Measurements from ENCODE around the gene CBARP.
"Not testable (repeated sequence)": the region's sequence is repeated elsewhere in the genome, so short reads cannot be mapped to it uniquely, and the experiment has no call there.

CBARP gene

DNA sequence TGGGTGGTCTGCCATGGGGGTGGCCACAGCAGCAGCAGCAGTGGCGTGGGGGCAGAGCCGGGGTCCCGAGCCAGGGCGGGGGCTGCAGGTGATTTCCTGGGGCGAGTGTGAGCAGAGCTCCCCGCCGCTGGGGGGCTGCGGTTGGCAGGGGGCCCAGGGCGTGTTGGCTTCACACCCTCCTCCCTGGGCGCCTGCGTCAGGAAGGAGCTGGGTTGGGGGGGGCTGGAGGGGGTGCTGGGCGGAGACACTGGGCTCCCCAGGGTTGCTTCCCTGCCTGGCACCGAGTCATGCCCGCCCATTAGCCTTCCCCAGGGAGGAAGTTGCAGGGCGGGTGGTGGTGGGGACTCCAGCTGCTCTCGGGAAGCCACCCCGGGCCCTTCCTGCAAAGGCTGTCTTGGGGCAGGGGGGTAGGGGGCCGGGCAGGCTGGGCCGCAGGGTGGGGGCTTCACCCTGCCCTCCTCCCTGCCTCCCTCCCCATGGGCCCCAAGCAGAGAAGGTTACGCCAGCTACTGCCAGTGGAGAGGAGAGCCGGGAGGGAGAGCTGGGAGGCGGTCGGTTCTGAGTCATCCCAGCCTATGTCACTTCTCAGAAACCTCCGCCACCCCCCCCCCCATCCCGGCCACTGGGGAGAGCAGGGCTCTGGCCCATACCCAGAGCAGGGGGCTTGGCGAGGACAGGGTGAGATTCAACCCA, 15.2 kb upstream of the CBARP start:
- peak in 1 of 2 donors; percentile 60 for DNase-seq (ENCODE audit: extremely low read depth in 1 of 2, low read depth in 1 of 2)

DNA sequence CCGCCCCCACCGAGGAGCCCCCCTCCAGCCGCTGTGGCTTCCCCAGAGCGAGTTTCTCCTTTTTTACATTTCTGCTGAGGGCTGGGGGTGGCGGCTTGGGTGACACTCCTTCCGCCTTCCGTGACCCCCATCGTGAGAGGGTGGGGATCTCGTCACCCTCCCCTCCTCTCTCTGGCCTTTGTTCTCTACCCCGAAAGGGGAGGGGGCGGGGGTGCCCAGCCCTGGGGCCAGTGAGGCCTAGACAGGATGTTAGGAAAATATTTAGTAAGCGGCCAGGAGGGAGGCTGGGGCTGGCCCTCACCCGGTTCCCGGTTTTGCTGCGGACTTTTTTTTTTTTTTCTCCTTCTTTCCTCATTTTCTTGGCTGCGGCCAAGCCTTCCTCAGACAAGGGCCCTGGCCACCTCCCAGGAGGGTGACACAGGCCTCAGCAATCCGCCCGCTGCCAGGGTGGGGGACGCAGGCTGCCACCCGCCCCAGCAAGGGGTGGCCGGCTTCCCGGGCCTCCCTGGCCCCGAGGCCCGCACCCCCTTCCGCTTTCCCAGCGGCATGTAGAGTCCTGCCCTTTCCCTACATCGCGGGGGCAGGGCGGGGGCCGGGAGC, 14.5 kb upstream of the CBARP start:
- DNase-seq (ENCODE audit: extremely low read depth in 1 of 2, low read depth in 1 of 2): peak in 1 of 2 donors; percentile 52

DNA sequence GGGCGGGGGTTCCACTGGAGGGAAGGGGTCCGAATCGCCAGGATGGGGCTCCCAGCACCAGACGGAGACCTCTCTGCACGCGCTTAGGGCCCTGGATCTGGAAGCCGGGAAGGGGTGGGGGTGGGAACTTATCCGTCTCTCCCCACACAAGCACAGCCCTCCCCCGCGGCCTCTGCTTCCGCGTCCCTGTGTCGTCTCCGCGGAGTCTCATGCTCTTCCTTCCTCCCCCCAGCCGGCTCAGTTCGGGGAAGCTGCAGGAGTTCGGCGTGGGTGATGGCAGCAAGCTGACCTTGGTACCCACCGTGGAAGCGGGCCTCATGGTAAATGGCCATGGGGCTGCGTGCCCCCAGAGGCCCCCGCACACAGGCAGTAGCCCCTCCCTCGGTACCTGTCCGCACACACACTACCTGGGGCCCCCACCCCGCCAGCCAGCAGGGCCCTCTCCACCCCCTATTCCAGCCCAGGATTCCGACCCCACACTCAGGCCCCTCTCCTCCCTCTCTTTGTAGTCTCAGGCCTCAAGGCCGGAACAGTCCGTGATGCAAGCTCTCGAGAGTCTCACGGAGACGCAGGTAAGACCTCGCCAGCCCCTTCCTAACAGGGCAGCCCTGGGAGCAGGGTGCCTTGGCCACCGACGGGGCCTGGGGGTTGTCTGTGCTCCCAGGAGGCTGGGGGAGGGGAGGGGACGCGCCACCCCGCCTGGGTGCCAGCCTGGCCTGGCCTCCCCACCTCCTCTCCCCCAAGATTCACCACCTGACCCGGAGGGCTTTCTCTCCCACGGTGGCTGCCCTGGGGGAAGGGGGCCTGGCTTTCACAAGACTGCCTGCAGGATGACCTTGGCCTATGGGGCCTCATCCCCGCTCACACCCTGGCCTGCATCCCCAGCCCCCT, 13.8 kb upstream of the CBARP start:
- peak in 1 of 2 donors; percentile 44 for DNase-seq (ENCODE audit: extremely low read depth in 1 of 2, low read depth in 1 of 2)

DNA sequence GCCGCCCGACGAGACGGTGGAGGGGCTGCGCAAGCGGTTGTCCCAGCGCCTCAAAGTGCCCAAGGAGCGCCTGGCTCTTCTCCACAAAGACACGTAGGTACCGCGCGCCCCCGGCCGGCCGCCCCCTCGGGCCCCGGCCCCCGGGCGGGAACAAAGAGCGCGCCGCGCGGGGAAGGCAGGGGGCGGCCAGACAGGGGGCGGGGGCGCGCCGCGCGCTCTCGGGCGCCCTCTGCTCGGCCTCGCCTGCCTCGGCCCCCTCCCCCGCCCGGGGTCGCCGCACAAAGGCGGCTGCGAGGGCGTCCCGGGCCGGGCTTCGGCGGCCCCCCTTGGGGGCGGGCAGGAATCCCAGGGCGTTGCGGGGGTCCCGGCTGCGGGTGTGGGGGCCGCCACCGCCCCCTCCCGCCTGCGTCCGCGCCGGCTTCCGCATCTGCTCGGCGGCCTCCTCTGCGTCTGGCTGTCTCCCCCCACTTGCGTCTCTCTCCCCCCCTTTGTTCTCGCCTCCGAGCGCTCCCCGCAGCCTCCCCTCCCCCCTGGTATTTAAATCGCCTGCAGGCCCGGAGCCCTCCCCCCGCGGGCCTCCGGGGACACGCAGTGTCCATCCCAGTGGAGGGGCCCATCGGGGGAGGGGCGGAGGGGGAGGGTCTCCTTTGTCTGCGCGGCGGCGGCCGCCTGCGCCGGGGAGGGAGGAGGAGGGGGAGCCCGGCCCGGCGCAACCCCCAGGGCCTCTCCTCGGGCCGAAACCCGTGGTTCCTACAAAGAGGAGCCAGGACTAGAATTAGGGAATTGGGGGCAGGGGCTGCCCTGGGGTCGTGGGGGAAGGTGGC, 12.8 kb upstream of the CBARP start:
- DNase-seq (ENCODE audit: extremely low read depth in 1 of 2, low read depth in 1 of 2): peak in 1 of 2 donors; percentile 44

DNA sequence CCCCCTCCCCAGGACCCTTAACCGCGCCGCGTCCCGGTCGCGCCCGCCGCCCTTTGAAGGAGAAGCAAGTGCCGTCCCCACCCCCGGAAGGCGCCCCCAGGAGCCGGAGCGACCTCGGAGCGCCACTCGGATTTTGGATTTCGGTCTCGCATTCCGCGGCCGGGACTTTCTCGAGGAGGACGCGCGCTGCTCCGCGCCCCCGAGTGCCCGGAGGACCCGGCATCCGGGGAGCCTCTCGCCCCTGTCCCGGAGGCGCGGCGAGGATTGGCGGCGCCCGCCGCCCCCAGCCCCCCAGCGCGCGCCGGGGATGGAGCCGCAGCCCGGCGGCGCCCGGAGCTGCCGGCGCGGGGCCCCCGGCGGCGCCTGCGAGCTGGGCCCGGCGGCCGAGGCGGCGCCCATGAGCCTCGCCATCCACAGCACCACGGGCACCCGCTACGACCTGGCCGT, 12.2 kb upstream of the CBARP start:
- no peak for DNase-seq (ENCODE audit: extremely low read depth in 1 of 2, low read depth in 1 of 2)

DNA sequence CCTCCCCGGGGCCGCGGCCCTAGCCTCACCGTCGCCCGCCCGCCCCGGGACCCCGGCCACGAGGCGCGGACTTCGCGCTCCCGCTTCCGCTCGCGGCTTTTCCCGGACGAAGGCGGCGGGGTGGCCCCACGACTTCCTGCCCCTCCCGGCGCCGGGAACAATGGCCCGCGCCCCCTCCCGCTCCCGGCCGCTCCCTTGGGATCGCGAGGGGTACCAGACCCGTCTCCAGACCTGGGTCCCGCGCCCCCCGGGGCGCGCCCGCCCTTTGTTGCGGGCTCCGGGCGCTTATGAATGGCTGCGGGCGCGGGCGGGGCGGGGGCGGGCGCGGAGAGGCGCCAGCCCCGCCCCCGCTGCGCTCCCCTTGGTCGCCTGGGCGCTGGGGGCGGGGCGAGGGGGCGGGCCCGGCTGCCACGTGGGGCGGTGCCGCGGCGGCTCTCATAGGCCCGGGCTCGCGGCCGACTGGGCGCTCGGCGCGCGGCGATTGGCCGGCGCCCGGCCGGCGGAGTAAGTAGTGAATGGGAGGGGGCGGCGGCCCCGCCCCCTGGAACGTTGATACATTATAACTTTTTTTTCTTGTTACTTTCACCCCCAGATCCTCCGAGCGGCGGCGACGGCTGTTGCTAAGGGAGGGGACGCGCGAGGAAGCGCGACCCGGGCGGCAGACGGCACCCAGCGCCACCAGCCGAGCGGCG, 11.6 kb upstream of the CBARP start:
- peak; percentile 82 to 93 for DNase-seq (ENCODE audit: extremely low read depth in 1 of 2, low read depth in 1 of 2)

DNA sequence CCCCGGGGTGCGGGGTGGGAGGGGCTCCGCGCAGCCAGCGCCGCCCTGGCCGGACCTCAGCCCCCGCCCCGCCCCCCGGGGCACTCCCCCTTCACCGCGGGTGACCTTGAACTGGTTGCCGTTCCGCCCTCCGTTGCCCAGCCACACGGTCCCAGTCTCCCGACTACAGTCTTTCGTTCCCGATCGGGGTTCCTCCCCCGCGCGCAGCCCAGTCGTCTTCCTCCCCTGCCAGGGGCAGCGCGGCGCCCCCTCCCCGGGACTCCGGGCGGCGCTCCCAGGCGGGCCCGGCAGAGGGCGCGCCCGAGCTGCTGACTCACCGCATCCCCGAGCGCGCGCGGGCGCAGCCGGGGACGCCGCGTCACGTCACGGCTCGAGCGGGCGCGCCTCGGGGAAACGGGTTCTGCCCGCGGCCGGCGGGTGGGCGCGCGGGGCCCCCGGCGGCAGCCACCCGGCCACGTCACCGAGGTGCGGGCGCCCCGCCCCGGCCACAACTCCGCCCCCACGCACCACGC, 11.0 kb upstream of the CBARP start:
- DNase-seq (ENCODE audit: extremely low read depth in 1 of 2, low read depth in 1 of 2): peak in 1 of 2 donors; percentile 79

DNA sequence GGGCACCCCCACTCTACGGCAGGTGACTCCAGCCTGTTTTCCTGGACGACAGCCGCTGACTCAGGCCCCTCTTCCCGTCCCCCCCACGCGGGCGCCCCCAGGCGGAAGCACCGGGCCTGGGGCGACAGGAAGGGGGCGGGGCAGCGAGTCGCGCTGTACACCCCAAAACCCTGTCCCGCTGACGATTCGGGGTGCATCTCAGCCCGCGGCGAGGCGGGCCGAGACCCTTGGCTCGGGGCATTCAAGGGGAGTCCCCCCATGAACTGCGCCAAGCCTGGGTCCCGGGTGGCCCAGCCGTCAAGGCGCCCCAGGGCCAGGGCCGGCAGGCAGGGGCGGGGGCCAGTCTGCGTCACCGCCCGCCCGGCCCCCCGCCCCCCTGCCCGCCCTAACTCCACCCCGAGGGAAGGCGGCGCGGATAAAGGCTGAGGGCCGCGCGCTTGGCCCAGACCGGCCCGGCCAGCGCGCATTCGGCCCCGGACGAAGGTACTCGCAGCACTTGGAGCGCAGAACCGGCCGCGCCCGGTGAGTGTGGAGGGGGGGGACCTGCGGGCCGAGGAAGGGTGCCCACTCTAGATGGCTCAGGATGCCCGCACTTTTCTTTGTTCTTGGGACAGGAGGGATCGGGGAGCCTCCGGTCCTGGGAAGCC, 10.5 kb upstream of the CBARP start, which contains the start of gene MIDN:
Gene MIDN, plus strand, starts transcription at position 445 of the 647 bp plus-strand sequence. CDS start 1,714 bp downstream, outside the sequence.
- peak in 1 of 2 donors; percentile 57 for DNase-seq (ENCODE audit: extremely low read depth in 1 of 2, low read depth in 1 of 2)

DNA sequence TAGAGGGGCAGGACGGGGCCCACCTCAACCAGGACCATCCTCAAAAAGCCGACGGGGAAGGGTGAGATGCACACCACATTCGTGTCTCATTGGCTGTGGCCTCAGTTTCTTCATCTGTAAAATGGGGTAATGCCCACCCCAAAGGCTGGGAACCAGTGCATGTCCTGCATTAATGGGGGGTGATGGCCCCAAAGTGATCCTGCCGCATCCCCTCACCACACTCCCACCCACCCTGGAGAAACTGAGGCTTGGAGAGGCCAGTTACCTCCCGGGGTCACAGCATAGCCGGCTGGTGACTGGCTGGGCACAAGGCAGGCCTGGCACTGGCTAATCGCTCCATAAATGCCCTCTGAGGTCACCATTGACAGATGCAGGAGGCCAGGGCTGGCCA, 9.9 kb upstream of the CBARP start:
- no peak for DNase-seq (ENCODE audit: extremely low read depth in 1 of 2, low read depth in 1 of 2)

DNA sequence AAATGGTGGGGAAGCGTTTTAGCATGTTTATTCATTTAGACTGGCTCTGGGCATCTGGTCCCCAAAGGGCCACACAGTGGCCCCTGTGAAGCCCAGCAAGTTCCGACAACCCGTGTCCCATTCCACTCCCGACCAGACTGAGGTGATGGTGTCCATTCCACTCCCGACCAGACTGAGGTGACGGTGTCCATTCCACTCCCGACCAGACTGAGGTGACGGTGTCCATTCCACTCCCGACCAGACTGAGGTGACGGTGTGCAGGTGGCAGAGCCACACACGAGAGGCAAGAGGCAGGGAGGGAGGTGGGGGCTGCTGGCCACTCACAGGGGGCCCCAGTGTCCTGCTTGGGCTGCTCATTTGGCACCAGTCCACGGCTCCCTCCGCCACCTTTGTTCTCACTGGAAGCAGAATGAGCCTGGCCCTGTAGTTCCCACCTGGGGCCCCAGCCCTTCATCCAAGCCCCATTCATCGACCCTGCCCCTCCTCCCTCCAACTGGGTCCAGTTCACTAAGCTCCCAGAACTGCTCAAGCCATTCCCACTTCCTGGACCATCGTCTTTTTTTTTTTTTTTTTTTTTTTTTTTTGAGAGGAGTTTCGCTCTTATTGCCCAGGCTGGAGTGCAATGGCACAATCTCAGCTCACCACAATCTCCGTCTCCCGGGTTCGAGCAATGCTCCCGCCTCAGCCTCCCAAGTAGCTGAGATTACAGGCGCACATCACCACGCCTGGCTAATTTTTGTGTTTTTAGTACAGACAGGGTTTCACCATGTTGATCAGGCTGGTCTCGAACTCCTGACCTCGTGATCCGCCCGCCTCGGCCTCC, 8.7 kb upstream of the CBARP start:
- DNase-seq (ENCODE audit: extremely low read depth in 1 of 2, low read depth in 1 of 2): not testable (repeated sequence)

DNA sequence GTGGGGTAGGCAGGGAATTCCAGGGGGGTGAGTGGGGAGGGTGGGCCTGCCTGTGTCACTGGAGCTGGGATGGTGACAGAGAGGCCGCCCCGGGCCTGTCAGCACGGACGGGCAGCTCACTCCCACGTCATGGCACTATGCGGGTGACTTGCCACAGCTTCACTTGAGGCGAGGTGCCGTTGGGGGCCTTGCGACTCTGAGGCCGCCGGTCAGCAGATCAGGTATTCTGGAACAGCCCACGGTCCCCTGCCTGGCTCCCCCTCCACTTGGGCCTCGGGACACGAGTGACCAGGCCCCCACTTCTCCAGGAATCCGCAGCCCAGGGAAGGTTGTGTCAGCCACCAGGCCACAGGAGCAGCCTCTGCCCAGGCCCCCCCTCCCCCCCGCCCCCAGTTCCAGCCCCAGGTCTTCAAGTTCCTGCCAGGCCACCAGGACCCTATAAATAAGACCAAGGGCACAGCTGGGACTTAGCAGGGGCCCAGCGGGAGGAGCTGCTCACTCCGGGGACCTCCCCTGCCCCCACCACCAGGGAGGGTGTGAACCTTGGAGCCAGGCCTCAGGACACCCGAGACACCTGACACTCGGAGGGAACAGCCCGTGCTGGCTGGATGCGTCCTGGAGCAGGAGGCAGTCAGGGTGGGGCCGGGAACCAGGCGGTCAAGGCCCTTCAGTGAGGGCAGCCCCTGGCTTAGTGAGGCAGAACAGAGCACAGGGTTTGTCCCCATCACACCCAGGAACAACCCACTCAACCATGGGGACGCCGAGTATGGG, 7.9 kb upstream of the CBARP start:
- DNase-seq (ENCODE audit: extremely low read depth in 1 of 2, low read depth in 1 of 2): no peak

DNA sequence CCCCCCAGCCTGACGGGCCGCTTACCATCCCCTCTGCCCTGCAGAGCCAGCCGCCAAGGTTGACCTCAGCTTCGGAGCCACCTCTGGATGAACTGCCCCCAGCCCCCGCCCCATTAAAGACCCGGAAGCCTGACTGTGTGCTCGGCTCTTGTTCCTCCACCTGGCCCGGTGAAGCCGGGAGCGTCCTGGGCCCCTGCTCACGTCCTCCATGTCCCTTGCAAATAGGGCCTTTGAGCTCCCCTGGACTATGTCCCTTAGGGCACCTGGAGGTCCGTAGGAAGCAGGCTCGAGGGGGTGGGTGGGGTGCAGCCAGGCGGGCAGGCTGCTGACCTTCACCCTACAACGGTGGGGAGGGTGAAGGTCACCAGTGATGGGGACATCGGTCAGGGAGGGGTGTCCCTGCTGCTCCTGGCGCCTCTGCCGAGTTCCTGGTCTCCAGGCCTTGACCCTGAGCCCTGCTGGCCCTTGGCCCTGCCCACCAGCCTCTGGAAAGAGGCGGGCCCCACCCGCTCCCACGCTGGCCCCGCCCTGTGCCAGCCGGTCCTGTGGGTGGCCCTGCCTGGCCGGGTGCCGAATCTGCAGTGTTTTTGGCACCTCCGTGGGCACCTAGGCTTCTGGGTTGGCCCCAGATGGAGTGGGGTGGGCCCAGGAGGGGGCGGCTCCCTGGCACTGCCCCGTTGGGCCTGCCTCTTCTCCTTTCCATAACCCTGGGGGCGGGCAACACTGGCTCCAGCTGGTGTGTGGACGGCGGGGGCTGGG, 7.1 kb upstream of the CBARP start:
- no peak for DNase-seq (ENCODE audit: extremely low read depth in 1 of 2, low read depth in 1 of 2)

DNA sequence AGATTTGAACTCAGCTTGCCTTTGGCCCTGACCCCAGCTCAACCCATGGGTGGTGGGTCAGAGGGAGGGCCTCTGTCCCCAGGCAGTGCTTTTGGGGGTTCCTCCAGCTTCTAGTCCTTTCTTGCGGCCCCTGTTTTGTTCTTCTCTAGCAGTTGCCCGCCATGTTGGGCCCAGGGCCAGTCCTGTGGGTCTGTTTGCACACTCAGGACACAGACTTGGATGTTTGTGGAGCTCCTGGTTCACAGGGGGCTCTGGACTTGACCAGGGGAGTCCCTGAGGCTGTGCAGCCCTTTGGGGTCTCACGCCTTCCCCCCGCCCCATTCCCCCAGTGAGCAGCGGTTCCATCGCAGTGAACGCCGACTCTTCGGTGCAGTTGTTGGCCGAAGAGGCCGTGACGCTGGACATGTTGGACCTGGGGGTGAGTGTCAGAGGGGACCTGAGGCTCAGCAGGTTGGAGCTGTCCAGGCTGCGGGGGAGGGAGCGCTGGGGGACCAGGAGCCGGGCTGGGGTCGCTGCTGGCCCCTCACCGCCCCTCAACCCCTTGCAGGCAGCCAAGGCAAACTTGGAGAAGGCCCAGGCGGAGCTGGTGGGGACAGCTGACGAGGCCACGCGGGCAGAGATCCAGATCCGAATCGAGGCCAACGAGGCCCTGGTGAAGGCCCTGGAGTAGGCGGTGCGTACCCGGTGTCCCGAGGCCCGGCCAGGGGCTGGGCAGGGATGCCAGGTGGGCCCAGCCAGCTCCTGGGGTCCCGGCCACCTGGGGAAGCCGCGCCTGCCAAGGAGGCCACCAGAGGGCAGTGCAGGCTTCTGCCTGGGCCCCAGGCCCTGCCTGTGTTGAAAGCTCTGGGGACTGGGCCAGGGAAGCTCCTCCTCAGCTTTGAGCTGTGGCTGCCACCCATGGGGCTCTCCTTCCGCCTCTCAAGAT, 6.2 kb upstream of the CBARP start:
- peak; percentile 74 to 84 for DNase-seq (ENCODE audit: extremely low read depth in 1 of 2, low read depth in 1 of 2)

DNA sequence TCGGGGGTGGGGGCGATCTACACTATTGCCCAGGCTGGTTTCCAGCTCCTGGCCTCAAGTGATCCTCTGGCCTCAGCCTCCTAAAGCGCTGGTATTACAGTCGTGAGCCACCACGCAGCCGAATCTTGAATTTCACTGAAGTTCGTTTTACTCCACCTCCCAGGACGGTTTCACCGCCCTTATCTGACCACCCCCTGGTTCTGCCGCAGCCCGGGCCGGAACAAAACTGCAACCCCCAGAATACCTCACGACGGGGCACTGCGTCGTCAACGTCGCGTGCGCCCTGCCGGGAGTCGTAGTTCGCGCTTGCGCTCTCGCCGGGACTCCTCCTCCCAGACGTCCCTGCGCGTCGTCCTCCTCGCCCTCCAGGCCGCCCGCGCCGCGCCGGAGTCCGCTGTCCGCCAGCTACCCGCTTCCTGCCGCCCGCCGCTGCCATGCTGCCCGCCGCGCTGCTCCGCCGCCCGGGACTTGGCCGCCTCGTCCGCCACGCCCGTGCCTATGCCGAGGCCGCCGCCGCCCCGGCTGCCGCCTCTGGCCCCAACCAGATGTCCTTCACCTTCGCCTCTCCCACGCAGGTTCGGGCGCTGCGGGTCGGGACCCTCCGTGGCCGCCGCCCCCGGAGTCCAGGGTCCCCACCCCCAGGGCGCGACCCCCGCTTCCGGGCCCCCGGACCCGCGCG, 3.8 kb upstream of the CBARP start, which contains the start of gene ATP5F1D:
Gene ATP5F1D, plus strand, starts transcription at position 335 of the 679 bp plus-strand sequence. Its CDS starts 100 bp downstream, at position 435.
- DNase-seq (ENCODE audit: extremely low read depth in 1 of 2, low read depth in 1 of 2): peak; percentile 86 to 88

DNA sequence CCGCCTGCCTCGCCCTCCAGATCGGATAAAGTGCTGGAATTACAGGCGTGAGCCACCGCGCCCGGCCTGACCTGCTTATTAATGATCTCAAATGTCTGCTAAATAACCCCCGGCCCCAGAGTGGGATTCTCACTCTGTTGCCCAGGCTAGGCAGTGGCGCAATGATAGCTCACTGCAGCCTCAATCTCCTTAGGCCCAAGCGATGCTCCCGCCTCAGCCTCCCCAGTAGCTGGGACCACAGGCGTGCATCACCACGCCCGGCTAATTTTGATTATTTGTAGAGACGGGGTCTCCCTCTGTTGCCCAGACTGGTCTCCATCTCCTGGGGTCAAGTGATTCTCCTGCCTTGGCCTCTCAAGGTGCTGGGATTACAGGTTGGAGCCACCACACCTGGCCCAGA, 3.1 kb upstream of the CBARP start:
- no peak for DNase-seq (ENCODE audit: extremely low read depth in 1 of 2, low read depth in 1 of 2)

Measured in activated CD8-positive, alpha-beta memory T cell treated with anti-CD3 and anti-CD28 coated beads for 1 hour (primary cell).